HL-60 (cell line): ENCODE data around the gene USP30.

ENCODE experiments used
- DNase-seq, 2 experiments: peaks; one replicate each; pipeline ENCODE4 v3.0.0-alpha.2; 2010 to 2020; ENCODE audit warnings: low read depth in 1 of 2, low spot score in 1 of 2
- H3K27ac ChIP-seq: fragments of 250-450 bp; sonication (Bioruptor Pico); replicated peaks from 2 replicates; pipeline ENCODE4 v1.5.1; 2020; ENCODE audit warnings: mild to moderate bottlenecking, moderate library complexity
- H3K27me3 ChIP-seq: fragments of 250-450 bp; sonication (Bioruptor Pico); 2 replicates; pipeline ENCODE4 v1.5.1; 2021; ENCODE audit warnings: mild to moderate bottlenecking, moderate library complexity; ENCODE audit not compliant: insufficient read depth, poor library complexity, severe bottlenecking
- H3K4me3 ChIP-seq: replicated peaks from 2 replicates; pipeline ENCODE4 v1.5.1; 2011; ENCODE audit warnings: mild to moderate bottlenecking, control low read depth, low read length; ENCODE audit not compliant: insufficient read depth
- CTCF ChIP-seq: IDR thresholded peaks from one replicate; pipeline ENCODE4 v1.5.1; 2011; ENCODE audit warnings: low read length, control low read depth, inconsistent platforms; ENCODE audit not compliant: insufficient read depth
- GABPA ChIP-seq: IDR thresholded peaks from 2 replicates; pipeline ENCODE4 v1.6.1; 2012; ENCODE audit warnings: low read depth
- POLR2AphosphoS5 ChIP-seq: IDR thresholded peaks from 2 replicates; pipeline ENCODE4 v1.6.1; 2012; ENCODE audit warnings: low read depth
- REST ChIP-seq: IDR thresholded peaks from 2 replicates; pipeline ENCODE4 v1.6.1; 2012; ENCODE audit warnings: low read depth; ENCODE audit not compliant: insufficient replicate concordance
- SPI1 ChIP-seq: IDR thresholded peaks from 2 replicates; pipeline ENCODE4 v1.6.1; 2012; ENCODE audit warnings: low read depth, mild to moderate bottlenecking, borderline replicate concordance

The USP30 gene

GRCh38 chr12:109097140-109097434, 44.7 kb downstream of the USP30 start:
- Histone ChIP-seq H3K4me3 (peak overlapping the region; percentile 91), H3K27ac (peak overlapping the region; percentile 95), H3K27me3 (no peaks in the 10 kb centered on the region)
- no peak for DNase-seq
- TF ChIP-seq SPI1 (no peak), REST (no peak), CTCF (no peak), GABPA (no peak), POLR2AphosphoS5 (no peak)

GRCh38 chr12:109097435-109098182, 45.2 kb downstream of the USP30 start, which contains the start of gene UNG:
UNG (plus strand) TSS chr12:109097597; CDS start chr12:109097680, 83 bp downstream.
- TF ChIP-seq SPI1 (no peak), GABPA (no peak), CTCF (no peak), REST (peak; percentile 15), POLR2AphosphoS5 (peak; percentile 66)
- peak; percentile 86 to 96 for DNase-seq
- no peaks in the 10 kb centered on the region for H3K27me3 ChIP-seq
- H3K4me3 ChIP-seq: peak within 1 kb of the TSS; percentile 91
- H3K27ac ChIP-seq: peak within 1 kb of the TSS; percentile 95

- DNase-seq: no peak
- TF ChIP-seq CTCF (no peak), REST (no peak), POLR2AphosphoS5 (no peak), SPI1 (no peak)
- Histone ChIP-seq H3K4me3 (peak overlapping the region; percentile 91), H3K27me3 (no peaks in the 10 kb centered on the region), H3K27ac (peak overlapping the region; percentile 95)
These were observed 45.8 kb downstream of the USP30 start for GRCh38 chr12:109098183-109098604.
